Measurements from ENCODE around the gene CACNB3. TPM values are rescaled to one million over a fixed set of nuclear protein-coding genes. Genes with fewer than 3 reads are reported as not detected.

CACNB3 gene
- total and polyA plus RNA-seq, 2 of the 13 experiments (the other 11 are each of a cell fraction or from before 2014, with no cell fraction given) = 0.29 to 0.54 TPM

- POLR2A ChIA-PET = interaction anchor here (1.2 kb wide), 1 partner anchor 11 kb away, joined by 4 read pairs; no protein-coding TSS in a partner anchor
- ATAC-seq (no peak; the same call in 2 of the 3 replicates), FAIRE-seq (no peak), DNase-seq (ENCODE audit: low spot score) (no peak)
- Histone ChIP-seq H3K4me2 (ENCODE audit: low read depth, low read length) (no peak overlapping the region), H2AFZ (ENCODE audit: low read length) (no peak overlapping the region), H3K36me3 (replicated peaks in 1 of 2; ENCODE audit: control insufficient read depth in 1 of 2, insufficient read depth in 2 of 2, low read length in 2 of 2) (peaks cover 13 to 20% of the 10 kb centered on the region in 2 experiments), H3K9me3 (ENCODE audit: low read length) (no peaks in the 10 kb centered on the region), H3K4me1 (ENCODE audit: insufficient read depth, low read length) (no peaks in the 10 kb centered on the region), H3K27ac (ENCODE audit: extremely low read length, insufficient read depth, low read length) (no peak overlapping the region), H3K4me3 (replicated peaks in 1 of 3; ENCODE audit: insufficient read depth in 1 of 3, low read depth in 2 of 3, low read length in 3 of 3) (no peak overlapping the region), H3K79me2 (ENCODE audit: insufficient read depth, low read length) (no peaks in the 10 kb centered on the region), H3K9ac (ENCODE audit: insufficient read depth, low read depth, low read length) (no peak overlapping the region), H4K20me1 (ENCODE audit: insufficient read depth, low read length) (no peaks in the 10 kb centered on the region; the same call in 1 of the 2 replicates), H3K27me3 (ENCODE audit: control insufficient read depth in 1 of 2, insufficient read depth in 2 of 2, low read length in 2 of 2) (peaks cover 4 to 44% of the 10 kb centered on the region in 2 experiments; a peak in 4 of 5 replicates)
- CTCF ChIA-PET (ENCODE audit: low intra/inter-chr PET ratio, low total read pairs) = no interaction called here
- BruUV-seq (replicated peaks) = no TSS peak
- in situ Hi-C loops (cut with HindIII; ENCODE audit: extremely low pct_ligation_motif_present, low pct_unique_long_range_greater_than_20kb) = no loop called here
- WGBS (ENCODE audit: low lambda C conversion rate) = 53% methylated on average over 10 of the region's 15 CpGs
- TF ChIP-seq BCL6 (CRISPR knock-in tag; IDR thresholded peaks at IDR 0.05) = no peak
- no peak for TF ChIP-seq ZNF766 (CRISPR knock-in tag; IDR thresholded peaks at IDR 0.05; ENCODE audit: borderline replicate concordance)
- no peak for TF ChIP-seq ZNF629 (CRISPR knock-in tag; conservative IDR thresholded peaks at IDR 0.05)
- intact Hi-C loops (cut with micrococcal nuclease; ENCODE audit: unreplicated experiment) = no loop called here
Measured at GRCh38 chr12:48826209-48826855, 8.0 kb downstream of the CACNB3 start.

GRCh38 chr12:48827026-48827425 is 8.7 kb downstream of the CACNB3 start:
- peak; percentile 19; the same call in 2 of the 3 replicates for ATAC-seq
- TF ChIP-seq HHEX (CRISPR knock-in tag; IDR thresholded peaks at IDR 0.05) (no peak), THAP11 (CRISPR knock-in tag; IDR thresholded peaks at IDR 0.05) (no peak), TOPORS (CRISPR knock-in tag; IDR thresholded peaks at IDR 0.05) (no peak), CREM (IDR thresholded peaks at IDR 0.05) (no peak), CREM (CRISPR knock-in tag; IDR thresholded peaks at IDR 0.05) (no peak), GTF2F1 (IDR thresholded peaks at IDR 0.05; ENCODE audit: low read length) (no peak), SKI (IDR thresholded peaks at IDR 0.05; ENCODE audit: partially characterized antibody) (no peak), ZIK1 (CRISPR knock-in tag; IDR thresholded peaks at IDR 0.05; ENCODE audit: borderline replicate concordance, low read depth) (no peak)
- H2AFZ ChIP-seq (ENCODE audit: low read length) = no peak overlapping the region
- H3K36me3 ChIP-seq (replicated peaks in 1 of 2; ENCODE audit: control insufficient read depth in 1 of 2, insufficient read depth in 2 of 2, low read length in 2 of 2) = peaks cover 16 to 27% of the 10 kb centered on the region in 2 experiments
- no peak overlapping the region for H3K27ac ChIP-seq (ENCODE audit: extremely low read length, insufficient read depth, low read length)
- H4K20me1 ChIP-seq (ENCODE audit: insufficient read depth, low read length) = no peaks in the 10 kb centered on the region; the same call in 1 of the 2 replicates
- no peaks in the 10 kb centered on the region for H3K79me2 ChIP-seq (ENCODE audit: insufficient read depth, low read length)
- FAIRE-seq = no peak
- H3K9ac ChIP-seq (ENCODE audit: insufficient read depth, low read depth, low read length) = no peak overlapping the region
- no TSS peak for BruUV-seq (replicated peaks)
- in situ Hi-C loops (cut with HindIII; ENCODE audit: extremely low pct_ligation_motif_present, low pct_unique_long_range_greater_than_20kb) (no loop called here), intact Hi-C loops (cut with micrococcal nuclease; ENCODE audit: unreplicated experiment) (no loop called here)
- ChIA-PET POLR2A (interaction anchor here (0.6 to 1.2 kb wide), 2 partner anchors 12 to 85 kb away, joined by 3 to 4 read pairs; no protein-coding TSS in a partner anchor), CTCF (ENCODE audit: low intra/inter-chr PET ratio, low total read pairs) (no interaction called here)
- H3K4me3 ChIP-seq (replicated peaks in 1 of 3; ENCODE audit: insufficient read depth in 1 of 3, low read depth in 2 of 3, low read length in 3 of 3) = no peak overlapping the region
- H3K27me3 ChIP-seq (ENCODE audit: control insufficient read depth in 1 of 2, insufficient read depth in 2 of 2, low read length in 2 of 2) = peaks cover 4 to 38% of the 10 kb centered on the region in 2 experiments; a peak in 4 of 5 replicates
- H3K9me3 ChIP-seq (ENCODE audit: low read length) = no peaks in the 10 kb centered on the region
- WGBS (ENCODE audit: low lambda C conversion rate) = 72% methylated on average over 4 of the region's 8 CpGs
- DNase-seq (ENCODE audit: low spot score) = no peak
- no peak overlapping the region for H3K4me2 ChIP-seq (ENCODE audit: low read depth, low read length)
- H3K4me1 ChIP-seq (ENCODE audit: insufficient read depth, low read length) = no peaks in the 10 kb centered on the region
